IMR-90 (cell line): Measurements from ENCODE around the gene MED12L.

Experiments used
- BHLHE40 ChIP-seq: fragments of 150-350 bp; IDR thresholded peaks from 2 replicates; pipeline ENCODE4 v1.6.1; 2016; ENCODE audit warnings: mild to moderate bottlenecking, low read depth, low read length
- POLR2A ChIP-seq: IDR thresholded peaks from 2 replicates; pipeline ENCODE4 v1.6.1; 2012; ENCODE audit warnings: mild to moderate bottlenecking, low read depth, low read length
- RAD21 ChIP-seq: IDR thresholded peaks from 2 replicates; pipeline ENCODE4 v1.6.1; 2012; ENCODE audit warnings: low read length, improper control_type of control experiment
- RCOR1 ChIP-seq: IDR thresholded peaks from 2 replicates; pipeline ENCODE4 v1.6.1; 2012; ENCODE audit warnings: mild to moderate bottlenecking, low read length, improper control_type of control experiment; ENCODE audit not compliant: insufficient replicate concordance
- SMC3 ChIP-seq: fragments of 150-350 bp; IDR thresholded peaks from 2 replicates; pipeline ENCODE4 v1.6.1; 2016; ENCODE audit warnings: low read depth, mild to moderate bottlenecking, antibody characterized with exemption, low read length, moderate library complexity
- TF ChIP-seq, protein P1 (sequence below): conservative IDR thresholded peaks from 2 replicates; pipeline ENCODE4 v1.5.1; 2012; ENCODE audit warnings: mild to moderate bottlenecking, low read depth, low read length, improper control_type of control experiment
- TF ChIP-seq, protein P2 (sequence below): fragments of 150-350 bp; IDR thresholded peaks from 2 replicates; pipeline ENCODE4 v1.6.1; 2017; ENCODE audit warnings: mild to moderate bottlenecking, antibody characterized with exemption, low read length, low read depth

DNA sequence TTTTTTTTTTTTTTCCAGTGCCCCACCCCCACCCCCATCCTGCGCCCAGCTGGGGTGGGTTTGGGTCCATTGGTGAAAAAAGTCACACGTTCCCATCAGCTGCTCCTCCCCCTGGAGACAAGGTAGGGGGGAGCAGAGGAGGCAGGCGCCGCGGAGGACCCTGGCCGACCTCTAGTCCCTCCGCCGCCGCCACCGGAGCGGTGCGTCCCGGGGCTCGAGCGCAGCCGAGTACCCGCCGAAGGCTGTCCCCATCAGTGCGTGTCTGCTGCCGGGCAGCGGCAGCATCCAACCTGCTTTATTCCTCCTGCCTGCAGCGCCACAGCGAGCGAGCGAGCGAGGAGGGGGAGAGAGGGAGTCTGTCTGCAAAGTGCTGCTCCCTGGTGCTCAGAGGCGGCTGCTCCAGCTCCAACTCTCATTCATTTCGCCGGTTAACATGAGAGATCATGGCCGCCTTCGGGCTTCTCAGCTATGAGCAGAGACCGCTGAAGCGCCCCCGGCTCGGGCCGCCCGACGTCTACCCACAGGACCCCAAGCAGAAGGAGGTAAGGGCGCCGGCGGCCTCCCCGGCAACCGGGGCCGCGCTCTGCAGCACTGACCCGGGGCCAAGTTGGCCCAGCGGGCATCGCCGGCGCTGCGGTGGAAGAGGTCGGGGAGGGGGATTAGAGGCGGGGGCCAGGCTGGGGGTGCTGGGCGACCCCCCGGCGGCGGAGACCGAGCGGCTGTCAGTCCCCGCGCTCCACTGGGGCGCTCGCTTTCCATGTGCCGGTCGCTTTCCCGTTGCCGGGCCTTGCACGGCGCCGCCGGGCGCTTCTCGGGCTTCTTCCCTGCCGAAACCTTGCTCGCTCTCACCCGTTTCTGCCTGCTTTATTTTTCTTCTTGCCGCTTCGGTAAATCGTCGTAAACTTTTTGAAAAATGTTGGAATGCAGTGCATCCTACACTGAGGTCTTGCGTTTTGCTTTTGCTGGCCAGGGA, 1.3 kb downstream of the MED12L start:
- TF ChIP-seq BHLHE40 (no peak), POLR2A (no peak), RAD21 (peak; percentile 57), SMC3 (peak; percentile 59), RCOR1 (no peak)
- TF ChIP-seq, protein P1, sequence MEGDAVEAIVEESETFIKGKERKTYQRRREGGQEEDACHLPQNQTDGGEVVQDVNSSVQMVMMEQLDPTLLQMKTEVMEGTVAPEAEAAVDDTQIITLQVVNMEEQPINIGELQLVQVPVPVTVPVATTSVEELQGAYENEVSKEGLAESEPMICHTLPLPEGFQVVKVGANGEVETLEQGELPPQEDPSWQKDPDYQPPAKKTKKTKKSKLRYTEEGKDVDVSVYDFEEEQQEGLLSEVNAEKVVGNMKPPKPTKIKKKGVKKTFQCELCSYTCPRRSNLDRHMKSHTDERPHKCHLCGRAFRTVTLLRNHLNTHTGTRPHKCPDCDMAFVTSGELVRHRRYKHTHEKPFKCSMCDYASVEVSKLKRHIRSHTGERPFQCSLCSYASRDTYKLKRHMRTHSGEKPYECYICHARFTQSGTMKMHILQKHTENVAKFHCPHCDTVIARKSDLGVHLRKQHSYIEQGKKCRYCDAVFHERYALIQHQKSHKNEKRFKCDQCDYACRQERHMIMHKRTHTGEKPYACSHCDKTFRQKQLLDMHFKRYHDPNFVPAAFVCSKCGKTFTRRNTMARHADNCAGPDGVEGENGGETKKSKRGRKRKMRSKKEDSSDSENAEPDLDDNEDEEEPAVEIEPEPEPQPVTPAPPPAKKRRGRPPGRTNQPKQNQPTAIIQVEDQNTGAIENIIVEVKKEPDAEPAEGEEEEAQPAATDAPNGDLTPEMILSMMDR: peak; percentile 66
- TF ChIP-seq, protein P2, sequence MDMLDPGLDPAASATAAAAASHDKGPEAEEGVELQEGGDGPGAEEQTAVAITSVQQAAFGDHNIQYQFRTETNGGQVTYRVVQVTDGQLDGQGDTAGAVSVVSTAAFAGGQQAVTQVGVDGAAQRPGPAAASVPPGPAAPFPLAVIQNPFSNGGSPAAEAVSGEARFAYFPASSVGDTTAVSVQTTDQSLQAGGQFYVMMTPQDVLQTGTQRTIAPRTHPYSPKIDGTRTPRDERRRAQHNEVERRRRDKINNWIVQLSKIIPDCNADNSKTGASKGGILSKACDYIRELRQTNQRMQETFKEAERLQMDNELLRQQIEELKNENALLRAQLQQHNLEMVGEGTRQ: no peak
